Stimulated activated CD8-positive, alpha-beta memory T cell treated with anti-CD3 and anti-CD28 coated beads, Interleukin-12 subunit alpha, Interleukin-12 subunit beta, amount 100 ng/mL, for 4 hours (primary cell): ENCODE data around the gene DLK2.
A peak's percentile ranks its signal among the peaks of the same experiment; 100 is the strongest.
"Not testable (repeated sequence)": the region's sequence is repeated elsewhere in the genome, so short reads cannot be mapped to it uniquely, and the experiment has no call there.

Experiments used
- DNase-seq: peaks from one replicate; pipeline ENCODE4 v3.0.0-alpha.2; 2020; ENCODE audit warnings: low read depth

Gene DLK2

GRCh38 chr6:43481075-43481474 lies 25.7 kb upstream of the DLK2 start:
- DNase-seq, result no peak

GRCh38 chr6:43478008-43478372 lies 22.6 kb upstream of the DLK2 start:
- DNase-seq, result no peak

- DNase-seq, result peak; percentile 93
These were observed 22.1 kb upstream of the DLK2 start, which contains the start of gene TJAP1 for GRCh38 chr6:43477235-43478007. Gene TJAP1, plus strand, starts transcription at chr6:43477570. Its CDS starts 21,432 bp downstream, at chr6:43499002.

- no peak for DNase-seq
These were observed 21.4 kb upstream of the DLK2 start for GRCh38 chr6:43476746-43477145.

GRCh38 chr6:43475516-43475915 lies 20.2 kb upstream of the DLK2 start:
- no peak for DNase-seq

GRCh38 chr6:43472515-43472914 lies 17.2 kb upstream of the DLK2 start:
- no peak for DNase-seq

- no peak for DNase-seq
These were observed 16.1 kb upstream of the DLK2 start for GRCh38 chr6:43471399-43471798.

- no peak for DNase-seq
These were observed 14.6 kb upstream of the DLK2 start for GRCh38 chr6:43469947-43470346.

GRCh38 chr6:43468748-43469681 lies 13.7 kb upstream of the DLK2 start:
- DNase-seq, result no peak

GRCh38 chr6:43468240-43468639 lies 12.9 kb upstream of the DLK2 start:
- no peak for DNase-seq

- no peak for DNase-seq
These were observed 12.4 kb upstream of the DLK2 start for GRCh38 chr6:43467752-43468151.

GRCh38 chr6:43467265-43467664 lies 11.9 kb upstream of the DLK2 start:
- not testable (repeated sequence) for DNase-seq

- DNase-seq, result no peak
These were observed 10.6 kb upstream of the DLK2 start for GRCh38 chr6:43465948-43466347.

- no peak for DNase-seq
These were observed 9.0 kb upstream of the DLK2 start for GRCh38 chr6:43464337-43464736.

- no peak for DNase-seq
These were observed 6.6 kb upstream of the DLK2 start for GRCh38 chr6:43461936-43462335.

GRCh38 chr6:43460032-43460431 lies 4.7 kb upstream of the DLK2 start:
- DNase-seq, result no peak

GRCh38 chr6:43459535-43459934 lies 4.2 kb upstream of the DLK2 start:
- no peak for DNase-seq

GRCh38 chr6:43458154-43458553 lies 2.8 kb upstream of the DLK2 start:
- DNase-seq, result not testable (repeated sequence)

- DNase-seq, result no peak
These were observed 2.3 kb upstream of the DLK2 start for GRCh38 chr6:43457643-43458042.

GRCh38 chr6:43454696-43455530 lies 435 bp downstream of the DLK2 start:
- DNase-seq, result peak; percentile 48

GRCh38 chr6:43454290-43454695 lies 1.1 kb downstream of the DLK2 start:
- DNase-seq, result no peak

- no peak for DNase-seq
These were observed 1.5 kb downstream of the DLK2 start for GRCh38 chr6:43453831-43454230.
